HG03064 (cell line): ENCODE data around the gene CALD1.

ENCODE experiments used
- ATAC-seq: cut with Tn5 transposase; IDR thresholded peaks from one replicate; pipeline ENCODE4 v1.9.1; 2021; ENCODE audit warnings: low read depth; ENCODE audit not compliant: unreplicated experiment

The CALD1 gene

GRCh38 chr7:134991469-134992339 is 212.3 kb downstream of the CALD1 start:
- no peak for ATAC-seq

- peak; percentile 62 for ATAC-seq
Measured at GRCh38 chr7:134992626-134993179, 213.3 kb downstream of the CALD1 start.

GRCh38 chr7:134993877-134994456 is 214.5 kb downstream of the CALD1 start:
- no peak for ATAC-seq

GRCh38 chr7:134995239-134996096 is 216.0 kb downstream of the CALD1 start:
- ATAC-seq, result peak; percentile 39

- peak; percentile 38 for ATAC-seq
Measured at GRCh38 chr7:134996097-134996550, 216.7 kb downstream of the CALD1 start.

GRCh38 chr7:134997214-134997885 is 217.9 kb downstream of the CALD1 start:
- no peak for ATAC-seq

- ATAC-seq, result no peak
Measured at GRCh38 chr7:134999136-134999535, 219.7 kb downstream of the CALD1 start.

GRCh38 chr7:135001390-135002165 is 222.1 kb downstream of the CALD1 start:
- ATAC-seq, result no peak

GRCh38 chr7:135012229-135012628 is 232.8 kb downstream of the CALD1 start:
- no peak for ATAC-seq
